IPS DF 4.7 (cell line): ENCODE data around the gene CALHM5.

ENCODE experiments used
- DNase-seq: peaks from one replicate; pipeline ENCODE4 v3.0.0-alpha.2; 2013; ENCODE audit warnings: low spot score; ENCODE audit errors: extremely low read depth

The CALHM5 gene

DNA sequence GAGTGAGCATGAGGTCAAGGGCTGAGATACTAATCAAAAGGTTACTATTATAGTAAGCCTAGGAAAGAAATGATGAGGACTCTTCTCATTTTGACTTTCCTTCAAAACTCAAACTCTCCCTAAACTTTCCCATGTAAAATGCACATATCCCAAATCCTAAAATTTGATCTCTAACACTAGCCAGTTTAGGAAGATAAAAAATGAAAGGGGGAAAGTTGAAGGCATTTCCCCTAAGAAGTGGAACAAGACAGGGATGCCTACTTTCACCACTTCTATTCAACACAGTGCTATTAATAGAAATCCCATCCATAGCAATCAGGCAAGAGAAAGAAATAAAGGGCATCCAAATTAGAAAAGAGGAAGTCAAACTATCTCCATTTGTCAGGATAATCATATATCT, 2.9 kb upstream of the CALHM5 start:
- no peak for DNase-seq

DNA sequence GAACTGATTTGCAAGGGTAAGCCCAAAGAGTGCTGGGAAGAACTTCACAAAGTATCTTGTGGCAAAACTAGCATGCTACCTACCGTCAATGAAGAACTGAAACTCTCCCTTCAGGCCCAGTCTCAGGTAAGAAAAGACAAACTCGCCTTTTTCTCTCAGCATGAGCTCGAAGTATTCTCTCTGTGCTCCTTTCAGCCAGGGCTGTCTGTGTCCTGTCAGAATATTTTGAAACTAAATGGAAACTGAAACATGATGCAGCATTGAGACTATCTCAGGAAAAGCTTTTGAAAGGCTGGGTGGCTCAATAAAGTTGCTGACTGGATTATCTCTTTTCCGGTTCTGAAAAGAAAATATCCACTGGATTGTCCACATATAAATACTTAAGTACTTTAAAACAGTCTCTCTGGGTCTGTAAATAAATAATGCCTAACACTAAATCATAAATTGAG, 696 bp downstream of the CALHM5 start:
- no peak for DNase-seq

DNA sequence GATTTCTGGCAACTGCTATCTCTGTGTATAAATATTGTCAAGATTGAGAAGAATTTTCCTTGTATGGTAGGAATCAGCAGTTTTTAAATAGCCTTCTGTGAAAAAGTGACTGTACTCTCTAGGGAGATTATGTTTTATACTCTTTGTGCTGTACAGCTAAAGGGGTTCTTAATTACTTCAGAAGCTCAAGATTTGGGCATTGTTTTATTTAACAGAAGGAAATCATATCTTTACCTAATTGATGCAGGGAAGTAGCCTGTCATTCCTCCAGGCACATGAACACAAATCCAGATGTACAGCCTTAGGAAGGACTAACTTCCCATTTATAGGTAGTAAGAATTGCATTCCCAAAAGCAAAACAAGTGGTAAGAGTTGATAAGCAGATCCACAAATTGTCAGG, 1.3 kb downstream of the CALHM5 start:
- no peak for DNase-seq

DNA sequence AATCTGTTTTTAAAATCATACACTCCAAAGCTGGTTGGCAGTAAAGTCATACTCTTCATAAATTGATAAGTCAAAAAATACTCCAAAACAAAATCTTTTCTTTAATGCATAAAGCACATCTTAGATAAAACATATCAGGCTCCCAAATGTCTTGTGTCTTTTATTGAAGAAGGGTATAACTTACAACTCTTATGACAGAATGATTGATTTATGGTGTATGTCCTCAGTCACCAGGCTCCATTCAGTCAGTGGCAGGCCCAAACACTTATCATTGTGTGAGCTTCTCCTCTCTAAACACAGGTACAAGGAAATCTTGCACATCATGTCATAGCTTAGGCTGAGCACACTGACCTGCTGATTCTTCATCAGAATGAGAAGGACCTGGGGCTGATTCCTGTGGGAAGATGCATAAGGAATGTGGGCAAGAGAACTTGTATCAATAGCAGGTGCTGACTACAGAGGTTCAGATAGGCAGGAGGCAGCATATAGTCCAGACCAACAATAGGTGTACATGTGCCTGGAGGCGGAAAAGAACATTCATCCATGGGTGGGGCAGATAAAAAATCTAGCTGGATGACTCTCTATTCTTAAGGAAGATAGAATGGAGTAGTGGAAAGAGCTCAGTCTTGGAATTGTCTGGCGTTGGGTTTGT, 1.9 kb downstream of the CALHM5 start:
- DNase-seq: no peak

DNA sequence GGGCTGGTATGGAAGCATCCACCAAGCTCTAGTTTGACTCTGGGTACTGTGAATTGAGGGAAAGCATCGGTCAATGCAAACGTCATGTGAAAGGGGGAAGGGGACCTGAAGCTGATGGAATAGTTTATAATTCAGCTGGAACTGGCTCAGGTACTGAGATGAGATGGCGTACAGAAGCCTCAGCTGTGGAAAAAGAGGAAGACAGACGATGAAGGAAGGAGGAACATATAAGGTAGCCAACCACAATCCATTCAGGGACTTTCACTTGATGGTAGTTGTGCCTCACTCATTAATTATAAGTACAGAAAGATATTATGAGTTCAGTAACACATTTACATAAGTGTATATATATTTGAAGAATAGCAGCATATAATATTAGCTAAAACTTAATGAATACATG, 2.7 kb downstream of the CALHM5 start:
- no peak for DNase-seq

DNA sequence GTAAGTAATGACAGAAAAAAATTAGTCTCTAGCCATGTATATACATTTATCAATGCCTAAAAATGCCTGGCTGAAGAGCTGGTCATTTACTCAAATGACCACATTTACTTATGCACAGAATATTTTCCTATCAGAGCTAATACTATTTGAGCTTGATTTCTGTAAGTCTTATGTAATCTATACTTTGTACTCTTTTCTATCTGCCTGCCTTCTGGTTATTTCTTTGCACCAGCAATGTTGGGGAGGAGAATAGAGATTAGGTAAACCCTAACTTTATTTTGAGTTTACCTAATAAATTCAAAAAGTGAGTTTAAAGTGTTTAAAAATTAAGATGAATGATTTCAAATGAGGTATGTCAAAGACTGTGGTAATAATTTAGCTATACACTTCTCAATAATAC, 3.7 kb downstream of the CALHM5 start:
- no peak for DNase-seq

DNA sequence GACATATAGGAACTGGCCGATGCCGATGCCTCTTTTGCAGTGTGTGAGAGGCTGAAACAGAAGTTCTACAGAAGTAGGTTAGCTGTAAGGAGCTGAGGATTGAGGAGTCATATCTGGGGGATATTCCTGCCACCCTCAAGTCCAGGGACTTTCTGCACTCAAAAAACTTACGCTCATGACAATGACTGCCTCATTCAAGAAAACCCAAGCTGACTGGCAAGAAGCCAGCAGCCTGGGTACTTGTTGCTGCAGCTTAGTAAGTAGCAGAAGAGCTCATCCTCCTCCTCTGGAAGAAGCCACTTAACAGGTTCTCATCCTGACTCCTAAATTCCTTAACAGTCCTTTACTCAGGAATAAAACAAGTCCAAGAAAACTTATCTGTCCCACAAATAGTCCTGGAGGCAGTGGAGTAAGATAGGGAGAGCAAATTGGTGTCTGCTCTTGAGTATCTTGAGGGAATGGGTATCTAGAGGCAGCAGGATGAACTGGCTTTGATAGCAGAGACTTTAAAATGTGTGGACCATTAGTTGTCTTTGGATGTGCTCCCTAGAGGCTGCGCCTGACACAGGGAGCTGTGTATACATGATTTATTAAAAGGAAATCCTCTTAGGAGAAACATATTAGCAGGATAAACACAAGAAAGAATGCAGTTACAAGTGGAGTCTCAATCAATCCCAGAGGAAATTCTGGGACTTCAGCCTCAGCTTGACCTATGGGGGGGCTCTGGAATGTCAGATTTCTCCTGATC, 7.4 kb downstream of the CALHM5 start:
- no peak for DNase-seq

DNA sequence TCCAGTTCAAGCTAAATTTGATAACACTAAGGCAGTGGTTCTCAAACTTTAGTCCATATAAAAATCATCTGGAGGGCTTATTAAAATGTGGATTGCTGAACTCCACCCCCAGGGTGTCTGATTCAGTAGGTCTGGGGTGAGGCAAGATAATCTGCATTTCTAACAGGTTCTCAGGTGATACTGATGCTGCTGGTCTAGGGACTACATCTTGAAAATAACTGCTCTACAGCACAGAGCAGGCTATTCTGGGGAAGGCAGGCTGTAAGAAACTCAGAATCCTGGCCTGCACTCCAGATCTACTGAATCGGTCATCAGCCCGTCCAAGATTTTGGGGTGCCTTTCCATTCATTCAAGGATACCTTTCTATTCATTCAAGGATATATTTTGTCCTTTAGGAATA, 11.5 kb downstream of the CALHM5 start:
- DNase-seq: no peak

DNA sequence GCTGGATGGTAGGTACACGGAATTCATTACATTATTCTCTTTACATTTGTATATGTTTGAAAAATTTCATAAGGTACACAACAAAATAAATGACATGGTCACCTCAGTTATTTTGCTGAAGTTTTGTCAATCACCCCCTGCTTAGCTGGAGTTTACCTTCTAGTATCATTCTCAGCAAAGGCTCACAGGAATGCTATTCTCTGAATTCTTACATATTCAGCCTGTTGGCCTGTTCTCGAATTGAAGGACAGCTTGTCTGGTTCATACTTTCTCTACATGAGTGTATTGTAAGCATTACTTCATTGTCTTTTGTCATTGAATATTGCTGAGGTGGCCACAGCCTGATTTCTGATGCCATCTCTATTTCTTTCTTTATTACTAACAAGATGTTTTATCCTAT, 12.8 kb downstream of the CALHM5 start:
- no peak for DNase-seq

DNA sequence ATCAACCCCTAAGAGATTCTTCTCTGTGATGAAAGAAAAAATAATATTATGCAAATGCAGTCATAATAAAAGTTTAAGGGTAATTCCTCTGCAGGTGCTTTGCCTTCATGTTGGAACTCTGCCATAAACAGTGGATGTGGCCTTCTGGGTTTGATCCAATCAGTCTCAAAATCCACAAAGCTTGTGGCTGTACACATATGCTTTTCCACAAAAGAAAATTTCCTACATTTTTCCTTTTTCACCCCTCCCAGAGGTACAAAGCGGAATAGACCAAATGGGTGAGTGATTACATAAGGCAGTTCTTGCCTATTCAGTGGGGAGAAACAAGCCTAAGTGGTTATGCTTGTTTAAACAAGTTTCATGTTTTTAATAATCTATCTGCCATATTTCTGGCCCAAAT, 16.7 kb downstream of the CALHM5 start:
- DNase-seq: no peak

DNA sequence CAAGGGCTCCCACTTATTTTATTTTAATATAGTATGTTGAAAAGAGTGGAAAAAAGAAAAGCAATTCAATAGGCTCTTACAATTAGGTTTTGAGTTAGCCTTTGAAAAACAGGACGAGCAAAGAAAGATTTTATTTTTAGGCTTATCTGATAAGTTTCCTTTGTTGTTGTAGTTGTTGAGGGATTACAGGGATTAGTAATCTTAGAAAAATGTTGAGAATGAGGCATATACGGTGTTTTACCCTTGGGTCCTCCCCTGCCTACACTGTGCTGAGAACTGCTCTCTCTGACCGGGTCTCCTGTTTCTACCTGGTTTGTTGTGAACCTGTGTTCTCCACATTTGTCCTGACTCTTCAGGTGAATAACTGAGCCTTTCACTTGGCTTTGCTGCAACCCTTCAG, 17.3 kb downstream of the CALHM5 start:
- DNase-seq: no peak

DNA sequence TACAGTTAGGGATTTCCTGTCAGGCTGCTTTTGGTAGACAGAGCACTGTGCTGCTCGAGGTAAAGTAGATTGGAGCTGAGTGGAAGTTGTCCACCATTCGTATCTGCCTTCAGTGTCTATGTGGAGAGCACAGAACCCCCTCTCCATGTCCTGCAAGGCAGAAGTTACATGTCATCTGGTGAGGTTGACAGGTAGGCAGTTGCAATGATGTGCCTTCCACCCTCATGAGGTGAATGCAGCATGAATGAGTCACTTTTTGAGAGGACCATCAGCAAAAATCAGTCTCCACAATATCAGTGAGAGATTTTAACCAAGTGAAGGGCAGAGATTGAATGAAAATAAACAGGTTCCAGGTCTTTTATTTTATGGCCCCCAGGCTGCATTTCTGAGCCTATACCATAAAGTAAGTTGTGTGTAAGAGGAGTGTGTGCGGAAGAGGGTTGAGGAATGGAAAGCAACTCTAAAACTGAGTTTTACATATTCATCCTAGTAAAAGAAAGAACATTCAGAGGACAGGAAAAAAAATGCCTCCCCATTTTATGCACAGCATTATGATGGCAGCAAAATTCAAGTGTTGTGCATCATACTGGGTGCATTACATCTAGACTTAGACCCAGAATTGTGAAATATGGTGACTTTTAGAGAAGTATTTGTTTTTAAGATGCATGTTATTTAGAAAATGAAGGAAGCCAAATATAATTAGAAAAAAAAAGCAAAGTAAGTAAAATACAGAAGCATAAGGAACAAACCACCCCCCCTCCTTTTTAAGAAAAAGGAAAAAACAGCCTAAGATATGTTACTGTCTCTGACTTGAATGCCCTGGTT, 18.2 kb downstream of the CALHM5 start:
- no peak for DNase-seq

DNA sequence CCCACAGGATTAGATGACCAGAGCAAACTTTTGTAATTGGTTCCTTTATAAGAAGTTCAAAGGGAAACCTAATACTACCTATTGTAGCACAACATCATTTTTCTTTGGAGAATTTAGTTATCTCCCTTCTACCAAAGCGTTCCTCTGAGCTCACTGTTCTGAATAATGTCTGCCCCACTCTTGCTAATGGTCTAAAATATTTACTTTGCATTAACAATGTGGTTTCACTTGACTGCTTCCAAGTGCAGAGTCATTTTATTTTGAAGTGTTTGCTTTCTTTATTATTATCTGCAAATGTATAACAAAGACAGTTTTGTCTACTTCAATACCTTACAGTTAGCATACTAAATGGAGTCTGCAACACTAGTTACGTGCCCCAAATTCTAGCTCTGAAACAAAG, 19.0 kb downstream of the CALHM5 start:
- no peak for DNase-seq

DNA sequence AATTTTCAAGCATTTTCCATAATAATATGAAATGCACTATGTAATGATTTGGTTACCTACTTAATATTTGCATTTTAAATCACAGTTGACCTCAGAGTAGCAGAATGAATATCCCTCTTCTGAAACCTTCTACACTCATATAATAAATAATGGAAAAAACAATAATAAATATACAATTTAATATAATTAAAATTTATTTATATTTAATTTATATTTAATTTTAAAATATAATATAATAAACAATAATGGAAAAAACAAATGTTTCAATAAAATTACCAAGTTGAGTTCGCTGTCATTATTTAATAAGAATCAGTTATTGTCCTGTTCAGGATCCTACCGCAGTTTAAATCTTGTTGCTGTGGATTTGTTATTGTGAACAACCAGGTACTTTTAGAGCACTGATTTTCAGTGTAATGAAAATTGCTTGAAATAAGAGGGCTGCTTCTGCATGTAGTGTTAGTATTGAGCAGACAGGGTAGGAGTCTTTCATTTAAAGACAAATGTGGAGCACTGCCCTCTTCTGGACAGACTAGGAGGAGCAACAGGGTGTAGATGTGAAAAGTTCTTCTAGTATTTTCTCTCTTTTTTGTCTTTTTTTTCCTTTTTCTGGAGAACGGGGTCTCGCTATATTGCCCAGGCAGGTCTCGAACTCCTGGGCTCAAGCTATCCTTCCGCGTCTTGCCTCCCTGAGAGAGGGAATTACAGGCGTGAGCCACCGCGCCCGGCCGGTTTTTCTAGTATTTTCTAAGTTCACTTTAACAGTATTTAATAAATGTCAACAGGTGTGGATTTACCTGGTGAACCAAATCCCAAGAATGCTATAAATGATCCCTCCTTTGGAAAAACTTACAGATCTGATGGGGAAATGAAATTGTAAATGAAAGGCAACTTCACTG, 20.5 kb downstream of the CALHM5 start:
- DNase-seq: no peak

DNA sequence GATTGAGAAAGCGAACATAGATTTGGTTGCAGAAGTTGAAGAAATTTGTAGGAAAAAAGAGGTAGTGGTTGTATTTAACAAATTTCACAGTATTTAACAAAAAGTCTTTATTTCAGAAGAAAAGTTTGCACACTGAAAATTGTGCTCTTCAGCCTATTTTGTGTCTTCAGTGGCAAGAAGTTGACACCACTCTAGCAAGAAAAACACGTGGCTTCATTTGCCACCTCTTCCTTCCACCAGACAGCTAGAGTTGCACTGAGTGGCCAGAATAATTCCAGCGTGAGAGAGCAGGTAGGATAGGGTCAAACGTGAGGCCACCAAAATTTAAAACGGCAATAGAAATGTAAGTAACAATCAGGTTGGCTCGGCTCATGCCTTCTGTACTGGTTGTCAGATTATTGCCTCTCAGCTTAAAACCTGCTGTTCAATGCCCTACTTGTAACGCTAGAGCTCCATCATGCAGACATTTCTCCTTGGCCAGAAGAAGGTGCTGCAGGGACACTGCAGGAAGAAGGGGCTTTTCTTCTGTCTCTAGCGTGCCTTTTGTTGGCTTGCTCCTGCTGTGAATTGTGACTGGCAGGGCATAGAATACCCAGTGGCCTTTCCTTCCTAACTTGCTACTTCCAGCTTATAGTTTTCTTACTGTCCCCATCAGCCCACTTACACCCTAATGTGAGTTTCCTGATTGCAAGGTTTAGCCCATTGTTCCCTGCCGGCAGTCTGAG, 22.0 kb downstream of the CALHM5 start:
- no peak for DNase-seq

DNA sequence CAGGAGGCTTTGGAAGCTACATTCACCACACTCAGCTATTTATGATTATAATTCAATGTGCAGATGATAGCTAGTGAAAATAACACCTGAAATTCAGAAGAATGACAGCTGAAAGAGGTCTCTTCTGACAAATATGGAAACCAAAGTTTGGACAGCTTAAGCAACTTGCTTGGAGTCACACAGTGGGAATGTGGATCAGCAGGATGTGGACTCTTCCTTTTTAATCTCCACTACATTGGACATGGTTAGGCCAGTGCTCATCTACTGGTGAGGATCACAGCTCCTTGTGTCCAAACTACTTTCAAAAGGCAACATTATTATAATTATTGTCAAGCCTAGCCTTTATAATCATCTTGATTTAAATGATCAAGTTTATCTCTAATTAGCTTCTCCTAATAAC, 23.7 kb downstream of the CALHM5 start:
- no peak for DNase-seq

DNA sequence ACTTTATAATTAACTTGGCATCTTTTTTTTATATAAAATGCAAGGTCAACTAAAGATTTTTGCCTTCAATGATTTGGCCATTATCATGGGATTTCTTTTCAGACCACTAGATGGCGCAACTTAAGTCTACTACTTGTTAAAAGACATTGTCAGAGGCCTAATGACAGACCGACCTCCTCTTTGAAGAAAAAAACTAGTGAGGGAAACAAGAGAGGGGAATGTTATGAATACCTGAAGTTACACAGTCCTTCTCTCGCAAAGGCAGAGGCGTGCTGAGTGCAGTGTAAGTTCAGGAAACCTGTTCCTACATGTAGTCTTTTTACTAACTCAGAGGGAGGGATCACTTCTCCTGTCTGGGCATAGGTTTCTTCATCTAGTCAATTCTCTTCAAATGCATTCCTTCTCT, 24.8 kb downstream of the CALHM5 start:
- no peak for DNase-seq

DNA sequence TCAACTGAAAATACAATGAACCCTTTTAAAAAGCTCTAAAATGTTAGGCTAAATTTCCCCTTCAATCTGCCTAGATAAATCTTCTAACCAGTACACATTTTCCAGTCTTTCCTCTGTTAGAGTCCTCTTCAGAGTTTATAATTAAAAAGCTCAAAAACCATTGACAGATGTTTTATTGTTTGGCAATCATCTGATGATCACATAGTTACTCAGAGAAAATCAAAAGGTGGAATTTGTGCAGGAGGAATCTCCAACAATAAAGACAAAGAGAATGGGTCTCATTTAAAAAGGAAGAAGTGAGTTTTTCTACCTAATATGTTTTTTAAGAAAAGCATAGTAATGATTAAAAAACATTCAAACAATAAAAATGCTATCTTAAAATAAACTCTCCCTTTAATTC, 31.0 kb downstream of the CALHM5 start:
- no peak for DNase-seq

DNA sequence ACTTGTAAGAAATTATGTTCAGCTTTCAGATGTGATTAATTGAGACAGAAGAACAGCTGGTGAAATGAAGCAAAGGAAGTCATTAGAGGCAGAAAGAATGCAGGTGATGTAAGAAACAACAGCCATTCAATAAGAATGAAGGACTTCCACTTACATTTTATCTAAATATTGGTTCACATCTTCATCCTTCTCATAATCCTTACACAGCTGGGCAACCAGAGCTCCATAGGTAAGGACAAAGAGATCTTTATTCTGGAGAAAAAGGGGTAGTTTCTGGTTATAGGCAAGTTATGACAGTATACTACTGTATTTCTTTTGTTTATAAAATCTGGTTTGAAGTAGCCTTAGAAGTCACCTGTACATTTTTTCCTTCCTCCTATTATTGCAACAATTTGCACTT, 31.7 kb downstream of the CALHM5 start:
- DNase-seq: no peak

DNA sequence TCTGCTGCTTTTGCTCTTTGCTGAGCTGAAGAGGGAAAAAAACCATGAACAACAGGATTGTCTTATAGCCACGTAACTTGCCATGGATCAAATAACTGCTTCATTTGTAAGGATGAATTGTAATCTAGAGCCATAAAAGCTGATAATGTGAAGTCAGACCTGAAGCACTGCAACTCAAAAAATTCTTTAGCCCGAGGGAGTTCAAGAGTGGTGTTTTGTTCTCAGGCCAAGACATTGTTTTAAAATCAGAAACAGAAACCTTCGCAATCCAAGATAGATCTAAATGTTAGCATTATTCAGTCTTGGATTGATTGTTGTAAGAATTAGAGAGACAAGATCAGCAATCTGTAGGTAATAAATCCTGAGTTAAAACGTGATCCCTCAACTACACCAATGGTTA, 34.2 kb downstream of the CALHM5 start, which contains the start of gene TRAPPC3L:
Gene TRAPPC3L (minus strand): TSS at position 34 of the 400 bp plus-strand sequence. CDS start 170 bp downstream, outside the sequence.
- no peak for DNase-seq

DNA sequence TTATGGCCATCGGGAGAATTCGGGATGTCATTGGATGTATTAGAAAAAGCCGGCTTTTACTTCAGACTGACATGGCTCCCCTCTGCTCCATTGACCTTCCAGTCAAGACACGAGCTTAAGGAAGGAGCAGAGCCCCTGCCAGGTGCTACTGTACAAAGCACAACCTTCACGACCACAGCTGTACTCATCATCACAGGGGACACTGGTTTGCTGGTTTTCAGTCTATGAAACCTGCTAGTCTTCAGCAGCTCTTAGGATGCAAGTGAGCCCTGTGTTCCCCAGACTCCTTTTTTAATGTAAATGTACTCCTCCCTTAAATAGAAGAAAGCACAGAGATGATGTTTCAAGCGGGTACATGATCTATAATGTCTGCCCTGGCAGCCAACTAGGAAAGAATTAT, 35.9 kb downstream of the CALHM5 start:
- no peak for DNase-seq
